GM18951 (cell line): Measurements from ENCODE around the gene DHX40.
"Not testable (repeated sequence)": the region's sequence is repeated elsewhere in the genome, so short reads cannot be mapped to it uniquely, and the experiment has no call there.

Experiments used
- POLR2A ChIP-seq: IDR thresholded peaks from 4 replicates; pipeline ENCODE4 v1.6.1; 2011; ENCODE audit warnings: mild to moderate bottlenecking; ENCODE audit not compliant: insufficient read length, insufficient read depth; ENCODE audit errors: extremely low read depth
- in situ Hi-C: fragments of 300-500 bp; cut with MboI; formaldehyde crosslinking; loops from one replicate; pipeline ENCODE4 v1.12.0; 2022; ENCODE audit warnings: low sequenced_read_pairs, mixed read lengths, inconsistent platforms; ENCODE audit not compliant: unreplicated experiment

Gene DHX40, protein sequence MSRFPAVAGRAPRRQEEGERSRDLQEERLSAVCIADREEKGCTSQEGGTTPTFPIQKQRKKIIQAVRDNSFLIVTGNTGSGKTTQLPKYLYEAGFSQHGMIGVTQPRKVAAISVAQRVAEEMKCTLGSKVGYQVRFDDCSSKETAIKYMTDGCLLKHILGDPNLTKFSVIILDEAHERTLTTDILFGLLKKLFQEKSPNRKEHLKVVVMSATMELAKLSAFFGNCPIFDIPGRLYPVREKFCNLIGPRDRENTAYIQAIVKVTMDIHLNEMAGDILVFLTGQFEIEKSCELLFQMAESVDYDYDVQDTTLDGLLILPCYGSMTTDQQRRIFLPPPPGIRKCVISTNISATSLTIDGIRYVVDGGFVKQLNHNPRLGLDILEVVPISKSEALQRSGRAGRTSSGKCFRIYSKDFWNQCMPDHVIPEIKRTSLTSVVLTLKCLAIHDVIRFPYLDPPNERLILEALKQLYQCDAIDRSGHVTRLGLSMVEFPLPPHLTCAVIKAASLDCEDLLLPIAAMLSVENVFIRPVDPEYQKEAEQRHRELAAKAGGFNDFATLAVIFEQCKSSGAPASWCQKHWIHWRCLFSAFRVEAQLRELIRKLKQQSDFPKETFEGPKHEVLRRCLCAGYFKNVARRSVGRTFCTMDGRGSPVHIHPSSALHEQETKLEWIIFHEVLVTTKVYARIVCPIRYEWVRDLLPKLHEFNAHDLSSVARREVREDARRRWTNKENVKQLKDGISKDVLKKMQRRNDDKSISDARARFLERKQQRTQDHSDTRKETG

DNA sequence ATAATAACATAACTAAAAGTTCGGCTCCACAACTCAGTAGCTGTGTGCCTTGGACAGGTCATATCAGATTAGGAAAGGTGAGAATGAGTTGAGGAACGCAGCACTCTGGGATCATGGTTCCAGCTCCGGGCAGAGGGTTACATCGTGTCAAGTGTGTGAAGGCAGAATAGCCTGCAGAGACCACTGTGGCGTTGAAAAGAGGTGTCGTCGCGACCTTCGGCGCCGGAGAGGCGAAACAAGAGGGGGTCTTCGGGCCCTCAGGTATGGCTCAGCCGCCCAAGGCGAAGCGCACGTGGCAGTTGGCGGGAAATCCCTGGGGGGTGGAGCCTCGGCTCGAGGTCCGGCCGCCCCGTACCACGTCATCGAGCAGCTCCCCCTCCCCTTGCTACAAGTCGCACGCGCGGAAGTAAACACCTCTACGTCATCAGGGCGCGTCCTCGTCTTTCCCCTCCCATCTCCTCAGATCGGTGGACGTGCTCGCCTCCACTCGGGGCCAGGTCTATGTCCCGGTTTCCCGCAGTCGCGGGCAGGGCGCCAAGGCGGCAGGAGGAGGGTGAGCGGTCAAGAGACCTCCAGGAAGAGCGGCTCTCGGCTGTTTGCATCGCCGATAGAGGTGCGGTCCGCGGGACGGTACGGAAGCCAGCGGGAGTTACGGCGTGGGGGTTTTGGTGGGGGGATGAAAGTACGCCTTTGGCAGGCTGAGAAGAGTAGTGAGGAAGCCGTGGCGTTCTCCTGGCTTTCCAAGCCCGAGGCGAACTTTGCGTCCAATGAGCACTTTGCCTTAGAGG lies at the start of gene DHX40:
TSS of gene DHX40 (plus strand) at position 440 of the 788 bp plus-strand sequence. CDS start at position 502, 62 bp downstream.
- in situ Hi-C loops = no loop called here
- peak; percentile 67 for TF ChIP-seq POLR2A

DNA sequence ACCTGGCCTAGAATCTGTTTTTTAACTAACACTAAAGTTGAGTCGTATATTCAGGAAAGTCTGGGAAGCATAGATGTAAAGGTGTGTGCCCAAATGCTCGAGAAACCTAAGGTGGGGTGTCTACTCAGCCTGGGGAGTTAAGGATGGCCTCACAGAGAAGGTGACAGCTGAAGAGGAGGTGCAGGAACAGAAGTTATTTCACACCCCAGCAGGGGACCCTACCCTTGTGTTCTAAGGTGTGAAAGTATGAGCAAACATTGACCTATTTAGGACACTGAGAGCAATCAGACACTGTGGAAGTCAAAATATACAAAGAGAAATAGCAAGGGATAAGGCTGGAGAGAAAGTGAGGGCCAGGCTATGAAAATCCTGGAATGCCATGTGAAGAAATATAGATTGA lies 49.0 kb upstream of the DHX40 start:
- in situ Hi-C loops = no loop called here
- TF ChIP-seq POLR2A = no peak

DNA sequence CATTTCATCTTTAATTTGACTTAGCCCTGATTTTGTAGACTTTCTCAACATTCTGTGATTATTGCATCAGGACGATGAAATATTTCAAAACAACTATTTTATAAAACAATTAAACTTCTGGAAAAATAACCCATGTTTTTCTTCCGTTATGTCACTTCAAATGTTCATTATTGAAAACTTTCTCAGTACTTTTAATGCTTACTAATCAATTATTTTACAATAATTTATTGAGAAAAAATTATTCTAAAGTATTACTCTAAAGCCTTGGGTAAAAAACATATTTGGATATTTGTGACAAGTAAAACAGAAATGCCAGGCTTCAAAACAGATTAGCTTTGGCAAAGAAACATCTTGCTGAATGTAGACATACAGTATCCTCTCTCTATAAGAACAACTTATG lies 46.3 kb upstream of the DHX40 start:
- in situ Hi-C loops = no loop called here
- TF ChIP-seq POLR2A = no peak

DNA sequence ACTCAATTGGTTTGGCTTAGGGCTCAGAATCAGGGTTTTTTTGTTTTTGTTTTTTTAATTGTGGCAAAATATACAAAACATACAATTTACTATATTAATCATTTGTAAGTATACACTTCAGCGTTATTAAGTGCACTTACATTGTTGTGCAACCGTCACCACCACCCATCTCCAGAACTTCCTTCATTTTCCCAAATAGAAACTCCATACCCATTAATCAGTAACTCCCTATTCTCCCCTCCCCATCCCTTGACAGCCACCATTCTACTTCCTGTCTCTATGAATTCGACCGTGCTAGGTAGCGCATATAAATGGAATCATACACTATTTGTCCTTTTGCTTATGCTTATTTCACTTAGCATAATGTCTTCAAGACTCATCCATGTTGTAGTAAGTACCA lies 45.2 kb upstream of the DHX40 start:
- in situ Hi-C loops = no loop called here
- no peak for TF ChIP-seq POLR2A

DNA sequence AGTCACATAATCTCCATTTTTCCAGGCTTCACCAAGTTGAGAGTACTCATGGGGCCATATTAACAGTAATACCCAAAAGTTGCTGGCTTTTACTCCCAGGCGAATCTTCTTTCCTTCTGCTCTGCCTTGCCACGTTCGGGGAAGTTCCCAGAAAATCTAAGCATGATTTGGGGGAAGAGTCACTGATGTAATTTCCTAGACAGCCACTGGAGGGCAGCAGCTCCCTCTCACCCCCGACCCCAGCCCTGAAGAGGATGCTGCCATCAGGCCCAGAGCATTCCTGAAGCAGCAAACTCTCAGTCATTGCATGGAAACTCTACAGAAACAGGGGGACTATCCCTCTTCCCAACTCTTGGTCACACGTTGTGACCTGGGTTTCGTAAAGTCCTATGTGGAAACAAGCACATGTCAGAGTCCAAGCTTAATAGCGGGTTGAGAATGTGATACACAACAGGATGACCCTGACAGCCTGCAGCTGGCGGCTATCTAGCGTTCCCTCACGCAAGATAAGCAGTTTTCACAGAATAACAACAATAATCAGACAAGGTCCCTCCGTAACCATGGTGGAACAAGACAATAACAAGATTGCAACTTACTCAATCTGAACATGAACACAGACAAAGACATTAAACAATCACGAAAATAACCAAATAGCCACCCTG lies 43.8 kb upstream of the DHX40 start:
- in situ Hi-C loops = no loop called here
- TF ChIP-seq POLR2A = no peak

DNA sequence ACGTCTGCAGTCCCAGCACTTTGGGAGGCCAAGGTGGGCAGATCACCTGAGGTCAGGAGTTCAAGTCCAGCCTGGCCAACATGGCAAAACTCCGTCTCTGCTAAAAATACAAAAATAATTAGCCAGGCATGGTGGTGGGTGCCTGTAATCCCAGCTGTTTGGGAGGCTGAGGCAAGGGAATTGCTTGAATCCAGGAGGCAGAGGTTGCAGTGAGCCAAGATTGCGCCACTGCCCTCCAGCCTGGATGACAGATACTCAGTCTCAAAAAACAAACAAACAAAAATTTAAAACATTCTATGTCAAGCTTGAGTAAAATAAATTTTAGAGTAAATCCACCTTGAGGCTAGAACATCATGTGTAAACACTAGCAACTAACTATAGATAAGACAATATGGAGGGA lies 40.5 kb upstream of the DHX40 start:
- in situ Hi-C loops = not testable (repeated sequence)

DNA sequence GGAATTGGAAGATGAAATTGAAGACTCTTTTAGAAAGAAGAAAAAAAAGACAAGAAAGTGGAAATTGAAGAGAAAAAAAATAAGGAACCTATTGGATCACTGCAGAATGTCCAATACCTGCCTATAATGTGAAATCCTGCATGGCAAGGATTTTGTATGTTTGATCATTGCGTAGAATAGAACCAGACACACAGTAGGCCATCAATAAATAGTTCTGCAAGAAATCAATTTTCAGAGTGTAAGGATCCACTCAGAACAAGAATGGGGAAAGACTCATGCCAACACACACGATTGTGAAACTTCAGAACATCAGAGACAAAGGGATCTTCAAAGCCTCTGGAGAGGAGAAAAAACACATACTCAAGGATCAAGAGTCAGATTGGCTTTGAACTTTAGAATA lies 39.7 kb upstream of the DHX40 start:
- no peak for TF ChIP-seq POLR2A
- in situ Hi-C loops = no loop called here

DNA sequence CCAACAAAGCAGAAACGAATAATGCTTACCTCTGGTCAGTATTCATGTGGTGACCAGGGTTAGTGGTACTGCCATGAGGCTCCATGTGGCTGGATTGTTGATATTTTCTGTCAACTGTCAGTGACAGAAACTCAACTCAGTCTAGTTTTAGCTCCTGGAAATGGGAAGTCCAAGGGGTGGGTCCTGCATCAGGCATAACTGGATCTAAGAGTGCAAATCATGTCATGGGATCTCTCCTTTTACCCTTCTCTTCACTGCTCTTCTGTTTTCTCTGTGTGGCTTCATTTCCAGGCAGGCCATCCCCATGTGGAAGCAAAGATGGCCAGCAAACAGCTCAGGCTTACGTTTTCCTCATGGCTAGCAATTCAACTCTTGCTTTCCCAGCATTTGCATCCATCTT lies 39.0 kb upstream of the DHX40 start:
- TF ChIP-seq POLR2A = no peak
- in situ Hi-C loops = no loop called here

DNA sequence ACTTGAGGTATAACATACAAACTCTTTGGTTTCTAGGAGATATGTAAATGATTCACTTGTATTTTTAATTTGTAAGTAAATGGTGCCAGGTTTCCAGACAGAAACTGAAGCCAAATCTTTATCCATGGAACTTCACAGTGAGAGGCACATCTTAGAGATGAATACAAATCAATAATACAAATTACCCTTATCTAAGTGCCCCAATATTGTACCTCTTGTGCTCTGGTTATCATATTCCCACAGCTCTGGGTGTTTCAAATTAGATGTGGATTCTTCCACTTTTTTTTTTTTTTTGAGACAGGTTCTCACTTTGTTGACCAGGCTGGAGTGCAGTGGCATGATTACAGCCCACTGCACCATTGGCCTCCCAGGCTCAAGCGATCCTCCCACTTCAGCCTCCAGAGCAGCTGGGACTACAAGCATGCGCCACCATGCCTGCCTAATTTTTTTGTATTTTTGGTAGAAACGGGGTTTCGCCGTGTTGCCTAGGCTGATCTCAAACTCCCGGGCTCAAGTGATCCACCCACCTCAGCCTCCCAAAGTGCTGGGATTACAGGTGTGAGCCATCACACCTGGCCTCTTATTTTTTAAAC lies 38.0 kb upstream of the DHX40 start:
- in situ Hi-C loops = no loop called here
- TF ChIP-seq POLR2A = no peak

DNA sequence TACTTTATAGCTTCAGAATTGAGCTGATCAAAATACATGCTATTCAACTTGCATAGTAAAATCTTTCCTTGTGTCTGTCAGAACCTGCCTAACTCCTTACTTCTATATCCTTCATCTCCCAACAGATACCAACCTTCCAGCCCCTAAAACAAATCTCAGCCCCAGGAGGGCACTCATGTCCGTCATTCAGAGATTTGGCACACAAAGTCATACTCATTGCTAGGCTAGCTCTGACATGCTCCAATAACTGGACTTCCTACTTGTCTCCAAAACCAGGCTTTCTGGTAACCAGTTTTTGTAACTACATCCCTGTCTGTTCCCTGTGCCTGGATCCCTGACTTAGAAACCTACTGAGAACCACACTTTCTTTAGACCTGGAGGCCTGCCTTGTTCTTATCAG lies 37.5 kb upstream of the DHX40 start:
- in situ Hi-C loops = no loop called here
- TF ChIP-seq POLR2A = no peak

DNA sequence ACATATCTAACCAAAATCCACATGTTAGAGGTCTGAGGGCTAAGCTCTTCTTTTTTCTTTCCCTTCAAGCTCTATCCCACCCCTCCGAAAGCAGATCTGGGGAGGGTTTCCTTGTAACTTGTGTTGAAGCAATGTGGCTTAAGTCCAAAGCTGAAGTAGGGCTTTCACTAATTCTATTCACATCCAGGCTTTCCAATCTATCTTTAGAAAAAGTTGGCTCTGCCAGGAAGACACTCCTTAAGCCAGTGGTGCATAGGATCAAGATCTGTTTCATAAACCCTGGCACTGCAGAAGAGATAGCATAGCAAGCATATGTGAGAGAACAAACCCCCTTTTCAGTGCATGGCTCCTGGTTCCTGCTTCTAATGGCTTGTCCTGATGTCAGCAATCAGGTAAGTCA lies 34.9 kb upstream of the DHX40 start:
- TF ChIP-seq POLR2A = no peak

DNA sequence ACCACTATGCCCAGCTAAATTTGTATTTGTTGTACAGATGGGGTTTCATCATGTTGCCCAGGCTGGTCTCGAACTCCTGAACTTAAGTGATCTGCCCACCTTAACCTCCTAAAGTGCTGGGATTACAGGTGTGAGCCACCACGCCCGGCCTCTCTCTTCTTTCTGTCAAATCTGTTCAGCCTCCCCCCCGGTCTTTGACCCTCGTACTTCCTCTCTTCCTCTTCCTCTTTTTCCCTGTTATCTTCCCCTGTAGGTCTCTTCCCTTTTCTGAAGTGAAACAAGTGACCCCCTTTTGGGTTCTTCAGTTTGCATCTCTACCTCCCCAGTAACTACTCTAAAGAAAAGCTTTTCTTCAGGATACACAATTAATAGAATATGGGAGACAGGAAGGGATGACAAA lies 31.7 kb upstream of the DHX40 start:
- TF ChIP-seq POLR2A = no peak
- in situ Hi-C loops = no loop called here

More for the DNA sequence above, 34.9 kb upstream of the DHX40 start:
- in situ Hi-C loops = no loop called here
